HAP-1 (cell line): Measurements from ENCODE around the gene ZNF763.
A peak's percentile ranks its signal among the peaks of the same experiment; 100 is the strongest.
"Not testable (repeated sequence)": the region's sequence is repeated elsewhere in the genome, so short reads cannot be mapped to it uniquely, and the experiment has no call there.

Experiments
- DNase-seq, 2 experiments: peaks; one replicate each; pipeline ENCODE4 v3.0.0-alpha.2; 2016 to 2020; ENCODE audit warnings: low spot score in 2 of 2
- H3K27me3 ChIP-seq: fragments of 250-450 bp; sonication (Bioruptor Pico); 2 replicates; pipeline ENCODE4 v1.5.1; 2020; ENCODE audit warnings: low read depth, mild to moderate bottlenecking, moderate library complexity
- H3K36me3 ChIP-seq: fragments of 250-450 bp; sonication (Bioruptor Pico); replicated peaks from 2 replicates; pipeline ENCODE4 v1.5.1; 2020; ENCODE audit warnings: mild to moderate bottlenecking
- H3K4me1 ChIP-seq: fragments of 250-450 bp; sonication (Bioruptor Pico); 2 replicates; pipeline ENCODE4 v1.5.1; 2020; ENCODE audit warnings: mild to moderate bottlenecking
- H3K4me3 ChIP-seq: fragments of 250-450 bp; sonication (Bioruptor Pico); 2 replicates; pipeline ENCODE4 v1.5.1; 2020; ENCODE audit warnings: mild to moderate bottlenecking, moderate library complexity
- H3K9me3 ChIP-seq: fragments of 250-450 bp; sonication (Bioruptor Pico); 2 replicates; pipeline ENCODE4 v1.5.1; 2020; ENCODE audit warnings: mild to moderate bottlenecking, moderate library complexity
- in situ Hi-C: fragments of 300-500 bp; cut with MboI; formaldehyde crosslinking; loops from 3 replicates; pipeline ENCODE4 v1.14.3; 2020; ENCODE audit warnings: low sequenced_read_pairs, inconsistent platforms, mixed read lengths

ZNF763 gene

DNA sequence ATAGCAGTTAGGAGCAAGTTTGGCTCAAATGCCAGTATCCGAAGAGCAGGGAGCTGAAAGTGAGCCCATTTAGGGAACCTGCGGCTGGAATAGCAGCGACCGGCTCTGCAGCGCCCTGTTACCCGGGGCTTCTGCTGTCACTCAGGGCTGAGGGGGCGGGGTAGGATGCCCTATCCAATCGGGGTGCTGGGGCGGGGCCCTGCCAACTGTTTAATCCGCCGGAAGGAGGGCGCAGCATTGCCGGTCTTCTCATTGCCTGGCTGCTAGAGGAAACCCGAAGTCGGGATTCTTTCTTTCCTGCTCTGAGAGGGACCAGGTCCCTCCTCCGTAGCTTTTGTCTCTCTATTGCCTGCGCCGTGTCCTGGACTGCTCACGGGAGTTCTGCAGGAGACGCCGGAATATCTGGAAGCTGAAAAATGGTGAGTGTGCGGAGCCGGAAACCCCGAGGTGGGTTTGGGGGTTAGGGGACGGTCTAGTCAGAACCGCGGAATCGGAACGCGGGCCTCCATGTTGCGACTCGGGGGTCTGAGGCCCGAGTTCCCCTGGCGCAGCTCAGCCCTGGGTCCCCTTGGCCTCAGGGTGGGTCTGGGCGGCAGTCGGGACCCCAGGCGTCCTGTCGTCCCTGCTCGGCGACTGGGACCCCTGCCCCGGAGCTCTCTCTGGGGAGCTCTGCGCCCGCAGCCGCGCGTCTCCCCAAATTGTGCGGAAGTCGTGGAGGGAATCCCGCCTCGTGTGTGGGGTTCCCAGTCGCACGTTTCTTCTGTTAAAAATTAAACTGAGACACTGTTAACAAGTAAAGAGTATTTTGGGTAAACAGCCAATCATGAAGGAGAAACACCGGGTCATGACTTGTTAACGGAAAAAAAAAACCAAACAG lies 22.8 kb downstream of the ZNF763 start:
- H3K4me3 ChIP-seq, result peak overlapping the region; percentile 42
- in situ Hi-C loops, result no loop called here
- DNase-seq, result peak; percentile 70 to 89

DNA sequence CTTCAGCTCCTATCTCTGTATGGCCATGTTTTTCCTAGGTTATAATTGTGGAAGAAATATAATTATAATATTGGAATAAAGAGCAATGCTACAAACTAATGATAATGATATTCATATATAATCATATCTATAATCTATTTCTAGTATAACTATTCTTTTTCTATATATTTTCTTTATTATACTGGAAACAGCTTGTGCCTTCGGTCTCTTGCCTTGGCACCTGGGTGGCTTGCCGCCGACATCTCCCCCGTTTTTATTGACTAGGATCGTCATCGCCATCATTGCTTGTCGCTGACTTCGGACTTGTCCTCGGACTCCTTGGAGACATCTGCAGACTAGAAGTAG lies 24.2 kb downstream of the ZNF763 start:
- in situ Hi-C loops, result no loop called here
- no peak overlapping the region for H3K4me3 ChIP-seq
- H3K9me3 ChIP-seq, result peaks cover 3% of the 10 kb centered on the region; the same call in 1 of the 2 replicates
- H3K27me3 ChIP-seq, result no peaks in the 10 kb centered on the region
- no peak for DNase-seq
- H3K36me3 ChIP-seq, result no peaks in the 10 kb centered on the region
- no peaks in the 10 kb centered on the region for H3K4me1 ChIP-seq

More for the DNA sequence above, 22.8 kb downstream of the ZNF763 start:
- H3K9me3 ChIP-seq, result peaks cover 3% of the 10 kb centered on the region; the same call in 1 of the 2 replicates
- H3K27me3 ChIP-seq, result no peaks in the 10 kb centered on the region
- no peaks in the 10 kb centered on the region for H3K36me3 ChIP-seq
- H3K4me1 ChIP-seq, result no peaks in the 10 kb centered on the region

DNA sequence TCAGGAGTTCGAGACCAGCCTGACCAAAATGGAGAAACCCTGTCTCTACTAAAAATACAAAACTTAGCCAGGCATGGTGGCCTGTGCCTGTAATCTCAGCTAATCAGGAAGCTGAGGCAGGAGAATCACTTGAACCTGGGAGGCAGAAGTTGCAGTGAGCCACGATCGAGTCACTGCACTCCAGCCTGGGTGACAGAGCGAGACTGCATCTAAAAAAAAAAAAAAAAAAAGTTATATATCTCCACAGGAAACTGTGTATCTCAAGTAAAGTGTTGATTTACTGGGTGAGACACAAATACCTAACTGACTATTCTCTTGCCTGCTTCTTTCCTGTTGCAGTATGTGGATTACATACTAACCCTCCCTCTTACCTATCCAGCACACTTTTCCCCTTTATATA lies 27.1 kb downstream of the ZNF763 start:
- DNase-seq, H3K27me3 ChIP-seq, H3K9me3 ChIP-seq, H3K36me3 ChIP-seq, H3K4me1 ChIP-seq, in situ Hi-C loops, H3K4me3 ChIP-seq: not testable (repeated sequence)

DNA sequence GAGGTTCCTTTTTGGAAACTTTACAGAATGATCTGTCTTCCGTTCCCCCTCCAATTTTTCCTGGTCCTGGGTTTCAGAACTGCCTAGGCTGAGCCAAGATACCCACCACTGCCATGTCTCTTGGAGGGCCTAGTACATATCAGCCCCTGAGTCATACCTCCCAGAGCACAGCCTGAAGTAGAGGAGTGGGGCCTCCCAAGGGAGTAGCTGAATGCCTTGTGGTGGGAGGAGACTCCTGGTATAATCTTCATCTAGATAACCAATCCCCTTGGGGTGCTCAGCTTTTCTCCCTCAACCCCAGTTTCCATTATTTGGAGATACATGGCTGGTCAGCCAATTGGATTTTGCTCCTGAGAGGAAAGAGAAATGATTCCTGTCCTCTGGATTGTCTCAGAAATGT lies 30.3 kb downstream of the ZNF763 start:
- H3K9me3 ChIP-seq, result no peaks in the 10 kb centered on the region
- in situ Hi-C loops, result no loop called here

DNA sequence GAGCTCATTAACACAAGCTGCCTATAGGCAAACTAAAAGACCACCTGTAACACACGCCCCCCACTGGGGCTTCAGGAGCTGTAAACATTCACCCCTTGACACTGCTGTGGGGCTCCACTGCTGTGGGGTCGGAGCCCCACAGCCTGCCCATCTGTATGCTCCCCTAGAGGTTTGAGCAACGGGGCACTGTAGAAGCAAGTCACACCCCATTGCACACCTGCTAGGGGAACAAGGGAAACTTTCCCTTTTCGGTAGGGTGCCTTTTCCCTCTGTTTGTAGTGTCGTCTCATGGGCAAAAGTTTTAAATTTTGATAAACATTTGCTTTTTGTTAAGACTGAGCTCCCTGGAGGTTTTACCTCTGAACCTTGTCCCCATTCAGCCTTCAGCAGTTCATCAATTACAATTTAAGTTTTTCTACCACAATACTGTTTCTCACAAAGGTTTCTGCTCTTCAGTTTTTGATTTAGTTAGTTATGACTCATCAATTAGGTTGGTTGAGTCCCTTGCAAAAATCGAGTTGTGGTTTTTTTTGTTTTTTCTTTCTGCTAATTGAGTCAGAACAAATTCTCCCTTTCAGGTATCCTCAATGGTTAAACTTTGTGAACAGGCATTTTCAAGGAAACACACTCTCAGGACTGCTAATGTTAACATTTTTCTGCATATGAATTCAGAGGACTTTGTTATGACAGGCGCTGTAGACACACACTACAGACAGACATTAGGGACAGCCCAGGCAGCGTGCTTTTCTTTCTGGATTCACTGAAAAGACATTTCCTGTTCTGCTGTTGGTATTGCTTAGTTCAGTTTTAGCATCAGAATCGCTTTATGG lies 35.5 kb downstream of the ZNF763 start:
- no peaks in the 10 kb centered on the region for H3K36me3 ChIP-seq
- H3K9me3 ChIP-seq, result no peaks in the 10 kb centered on the region
- no peaks in the 10 kb centered on the region for H3K4me1 ChIP-seq
- no peak overlapping the region for H3K4me3 ChIP-seq
- DNase-seq, result no peak
- in situ Hi-C loops, result no loop called here
- no peaks in the 10 kb centered on the region for H3K27me3 ChIP-seq

More for the DNA sequence above, 30.3 kb downstream of the ZNF763 start:
- no peaks in the 10 kb centered on the region for H3K27me3 ChIP-seq
- H3K4me1 ChIP-seq, result no peaks in the 10 kb centered on the region
- H3K4me3 ChIP-seq, result no peak overlapping the region
- no peak for DNase-seq
- no peaks in the 10 kb centered on the region for H3K36me3 ChIP-seq

DNA sequence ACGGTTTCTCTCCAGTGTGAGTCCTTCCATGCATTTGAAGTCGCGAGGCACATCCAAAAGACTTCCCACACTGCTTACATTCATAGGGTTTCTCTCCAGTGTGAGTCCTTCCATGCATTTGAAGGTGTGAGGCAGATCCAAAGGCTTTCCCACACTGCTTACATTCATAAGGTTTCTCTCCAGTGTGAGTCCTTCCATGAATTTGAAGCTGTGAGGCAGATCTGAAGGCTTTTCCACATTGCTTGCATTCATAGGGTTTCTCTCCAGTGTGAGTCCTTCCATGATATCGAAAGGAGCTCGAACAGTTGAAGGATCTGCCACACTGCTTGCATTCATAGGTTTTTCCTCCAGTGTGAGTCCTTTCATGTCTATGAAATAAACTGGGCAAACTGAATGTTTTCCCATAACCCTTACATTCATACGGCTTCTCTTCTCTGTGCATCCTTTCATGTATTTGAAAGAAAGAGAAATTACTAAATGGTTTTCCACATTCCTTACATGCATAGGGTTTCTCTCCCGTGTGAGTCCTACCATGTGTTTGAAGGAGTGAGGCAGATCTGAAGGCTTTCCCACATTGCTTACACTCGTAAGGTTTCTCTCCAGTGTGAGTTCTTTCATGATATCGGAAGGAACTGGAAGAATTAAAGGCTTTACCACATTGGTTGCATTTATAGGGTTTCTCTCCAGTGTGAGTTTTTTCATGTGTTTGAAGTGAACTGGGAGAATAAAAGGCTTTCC lies 50.3 kb downstream of the ZNF763 start:
- Histone ChIP-seq H3K9me3 (peaks cover 2% of the 10 kb centered on the region; the same call in 1 of the 2 replicates), H3K4me1 (no peaks in the 10 kb centered on the region), H3K27me3 (no peaks in the 10 kb centered on the region), H3K36me3 (no peaks in the 10 kb centered on the region), H3K4me3 (no peak overlapping the region)
- in situ Hi-C loops, result no loop called here
- no peak for DNase-seq

DNA sequence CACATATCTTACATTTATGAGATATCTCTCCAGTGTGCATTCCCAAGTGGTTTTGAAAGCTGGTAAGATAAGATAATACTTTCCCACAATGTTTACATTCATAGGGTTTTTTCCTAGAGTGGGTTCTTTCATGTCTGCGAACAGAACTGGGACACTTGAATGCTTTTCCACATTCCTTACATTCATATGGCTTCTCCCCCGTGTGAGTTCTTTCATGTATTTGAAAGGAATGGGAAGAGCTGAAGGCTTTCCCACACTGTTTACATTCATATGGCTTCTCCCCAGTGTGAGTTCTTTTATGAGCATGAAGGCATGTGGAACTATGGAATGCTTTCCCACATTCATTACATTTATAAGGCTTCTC lies 50.9 kb downstream of the ZNF763 start:
- no peak for DNase-seq
- no peaks in the 10 kb centered on the region for H3K36me3 ChIP-seq
- no peaks in the 10 kb centered on the region for H3K4me1 ChIP-seq
- no peak overlapping the region for H3K4me3 ChIP-seq
- no peaks in the 10 kb centered on the region for H3K27me3 ChIP-seq
- in situ Hi-C loops, result no loop called here
- H3K9me3 ChIP-seq, result peaks cover 2% of the 10 kb centered on the region; the same call in 1 of the 2 replicates
